GM23338 (cell line): ENCODE measurements around the gene FHL2.

Source experiments
- CREB1 ChIP-seq: fragments of 250-450 bp; sonication (Bioruptor Pico); IDR thresholded peaks from 2 replicates; pipeline ENCODE4 v1.5.0; 2020; ENCODE audit warnings: low read depth, mild to moderate bottlenecking, moderate library complexity
- EZH2 ChIP-seq: fragments of 200-600 bp; sonication (generic); IDR thresholded peaks from one replicate; pipeline ENCODE4 v1.8.0; 2017; ENCODE audit warnings: antibody characterized with exemption, mild to moderate bottlenecking, low read depth; ENCODE audit not compliant: unreplicated experiment
- EZH2phosphoT487 ChIP-seq: fragments of 200-600 bp; sonication (generic); IDR thresholded peaks from one replicate; pipeline ENCODE4 v1.8.1; 2018; ENCODE audit warnings: antibody characterized with exemption; ENCODE audit not compliant: unreplicated experiment
- JUNB ChIP-seq: IDR thresholded peaks from one replicate; pipeline ENCODE4 v1.6.1; 2016; ENCODE audit warnings: antibody characterized with exemption; ENCODE audit not compliant: unreplicated experiment
- NANOG ChIP-seq: IDR thresholded peaks from 2 replicates; pipeline ENCODE4 v1.6.1; 2016; ENCODE audit warnings: antibody characterized with exemption, borderline replicate concordance
- POLR2AphosphoS5 ChIP-seq: IDR thresholded peaks from 2 replicates; pipeline ENCODE4 v1.6.1; 2016; ENCODE audit warnings: antibody characterized with exemption, low read depth
- STAT1 ChIP-seq: IDR thresholded peaks from one replicate; pipeline ENCODE4 v1.6.1; 2016; ENCODE audit warnings: antibody characterized with exemption; ENCODE audit not compliant: unreplicated experiment
- ZNF114 ChIP-seq: fragments of 250-450 bp; sonication (Bioruptor Pico); IDR thresholded peaks from 2 replicates; pipeline ENCODE4 v1.5.0; 2020; ENCODE audit warnings: mild to moderate bottlenecking, moderate library complexity
- ZNF331 ChIP-seq: fragments of 250-450 bp; sonication (Bioruptor Pico); IDR thresholded peaks from 2 replicates; pipeline ENCODE4 v1.5.0; 2020; ENCODE audit warnings: low read depth, mild to moderate bottlenecking, moderate library complexity
- TF ChIP-seq, protein P1 (sequence below), 2 experiments: fragments of 200-600 bp in 1 of 2; sonication (generic) in 1 of 2; conservative IDR thresholded peaks; 2 replicates each; pipeline versions ENCODE4 v1.5.1 to v1.6.1; 2016 to 2017; ENCODE audit warnings: antibody characterized with exemption in 2 of 2, low read depth in 2 of 2, mild to moderate bottlenecking in 2 of 2, moderate library complexity in 1 of 2
- TF ChIP-seq, protein P2 (sequence below): IDR thresholded peaks from 2 replicates; pipeline ENCODE4 v1.6.1; 2016; ENCODE audit warnings: antibody characterized with exemption
- TF ChIP-seq, protein P3 (sequence below): IDR thresholded peaks from one replicate; pipeline ENCODE4 v1.6.1; 2018; ENCODE audit warnings: antibody characterized with exemption; ENCODE audit not compliant: unreplicated experiment
- TF ChIP-seq, protein P4 (sequence below): fragments of 250-450 bp; sonication (Bioruptor Pico); IDR thresholded peaks from 2 replicates; pipeline ENCODE4 v1.5.0; 2020; ENCODE audit warnings: mild to moderate bottlenecking, moderate library complexity

DNA sequence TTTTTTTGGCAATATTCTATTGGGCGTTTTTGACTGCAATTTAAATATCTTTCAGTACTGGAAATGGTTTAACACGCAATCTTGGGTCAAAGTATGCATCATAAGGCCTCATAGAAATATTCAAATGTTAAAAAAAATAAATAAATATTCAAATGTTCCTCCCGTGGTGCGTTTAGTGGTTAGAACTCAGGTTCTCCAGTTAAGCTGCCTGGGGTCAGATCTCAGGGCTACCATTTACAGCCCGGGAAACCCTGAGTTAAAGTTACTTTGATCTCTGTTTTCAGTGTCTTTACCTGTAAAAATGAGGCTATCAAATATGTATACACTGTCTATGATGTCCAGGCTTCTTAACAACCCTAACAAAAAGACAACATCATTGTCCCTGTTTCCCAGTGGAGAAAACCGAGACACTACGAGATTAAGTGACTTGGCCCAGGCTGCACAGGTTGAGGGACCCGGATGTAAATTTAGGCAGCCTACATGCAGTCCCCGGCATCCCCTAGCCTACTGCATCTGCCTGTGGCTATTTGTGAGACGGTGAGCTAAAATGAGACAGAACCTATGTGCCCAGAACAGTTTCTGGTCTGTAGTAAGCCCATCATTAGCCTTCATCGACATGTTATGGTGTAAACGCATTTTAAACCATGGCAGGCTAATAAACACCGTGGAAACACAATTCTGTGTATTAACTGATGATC, 1.7 kb downstream of the FHL2 start:
- TF ChIP-seq, protein P1, sequence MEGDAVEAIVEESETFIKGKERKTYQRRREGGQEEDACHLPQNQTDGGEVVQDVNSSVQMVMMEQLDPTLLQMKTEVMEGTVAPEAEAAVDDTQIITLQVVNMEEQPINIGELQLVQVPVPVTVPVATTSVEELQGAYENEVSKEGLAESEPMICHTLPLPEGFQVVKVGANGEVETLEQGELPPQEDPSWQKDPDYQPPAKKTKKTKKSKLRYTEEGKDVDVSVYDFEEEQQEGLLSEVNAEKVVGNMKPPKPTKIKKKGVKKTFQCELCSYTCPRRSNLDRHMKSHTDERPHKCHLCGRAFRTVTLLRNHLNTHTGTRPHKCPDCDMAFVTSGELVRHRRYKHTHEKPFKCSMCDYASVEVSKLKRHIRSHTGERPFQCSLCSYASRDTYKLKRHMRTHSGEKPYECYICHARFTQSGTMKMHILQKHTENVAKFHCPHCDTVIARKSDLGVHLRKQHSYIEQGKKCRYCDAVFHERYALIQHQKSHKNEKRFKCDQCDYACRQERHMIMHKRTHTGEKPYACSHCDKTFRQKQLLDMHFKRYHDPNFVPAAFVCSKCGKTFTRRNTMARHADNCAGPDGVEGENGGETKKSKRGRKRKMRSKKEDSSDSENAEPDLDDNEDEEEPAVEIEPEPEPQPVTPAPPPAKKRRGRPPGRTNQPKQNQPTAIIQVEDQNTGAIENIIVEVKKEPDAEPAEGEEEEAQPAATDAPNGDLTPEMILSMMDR (conservative IDR thresholded peaks at IDR 0.05; ENCODE audit: low read depth in 2 of 2), result no peak
- TF ChIP-seq EZH2, result no peak
- TF ChIP-seq JUNB, result no peak
- TF ChIP-seq ZNF114, result no peak
- TF ChIP-seq EZH2phosphoT487, result no peak
- no peak for TF ChIP-seq POLR2AphosphoS5
- TF ChIP-seq, protein P2, sequence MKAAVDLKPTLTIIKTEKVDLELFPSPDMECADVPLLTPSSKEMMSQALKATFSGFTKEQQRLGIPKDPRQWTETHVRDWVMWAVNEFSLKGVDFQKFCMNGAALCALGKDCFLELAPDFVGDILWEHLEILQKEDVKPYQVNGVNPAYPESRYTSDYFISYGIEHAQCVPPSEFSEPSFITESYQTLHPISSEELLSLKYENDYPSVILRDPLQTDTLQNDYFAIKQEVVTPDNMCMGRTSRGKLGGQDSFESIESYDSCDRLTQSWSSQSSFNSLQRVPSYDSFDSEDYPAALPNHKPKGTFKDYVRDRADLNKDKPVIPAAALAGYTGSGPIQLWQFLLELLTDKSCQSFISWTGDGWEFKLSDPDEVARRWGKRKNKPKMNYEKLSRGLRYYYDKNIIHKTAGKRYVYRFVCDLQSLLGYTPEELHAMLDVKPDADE, result no peak
- TF ChIP-seq, protein P3, sequence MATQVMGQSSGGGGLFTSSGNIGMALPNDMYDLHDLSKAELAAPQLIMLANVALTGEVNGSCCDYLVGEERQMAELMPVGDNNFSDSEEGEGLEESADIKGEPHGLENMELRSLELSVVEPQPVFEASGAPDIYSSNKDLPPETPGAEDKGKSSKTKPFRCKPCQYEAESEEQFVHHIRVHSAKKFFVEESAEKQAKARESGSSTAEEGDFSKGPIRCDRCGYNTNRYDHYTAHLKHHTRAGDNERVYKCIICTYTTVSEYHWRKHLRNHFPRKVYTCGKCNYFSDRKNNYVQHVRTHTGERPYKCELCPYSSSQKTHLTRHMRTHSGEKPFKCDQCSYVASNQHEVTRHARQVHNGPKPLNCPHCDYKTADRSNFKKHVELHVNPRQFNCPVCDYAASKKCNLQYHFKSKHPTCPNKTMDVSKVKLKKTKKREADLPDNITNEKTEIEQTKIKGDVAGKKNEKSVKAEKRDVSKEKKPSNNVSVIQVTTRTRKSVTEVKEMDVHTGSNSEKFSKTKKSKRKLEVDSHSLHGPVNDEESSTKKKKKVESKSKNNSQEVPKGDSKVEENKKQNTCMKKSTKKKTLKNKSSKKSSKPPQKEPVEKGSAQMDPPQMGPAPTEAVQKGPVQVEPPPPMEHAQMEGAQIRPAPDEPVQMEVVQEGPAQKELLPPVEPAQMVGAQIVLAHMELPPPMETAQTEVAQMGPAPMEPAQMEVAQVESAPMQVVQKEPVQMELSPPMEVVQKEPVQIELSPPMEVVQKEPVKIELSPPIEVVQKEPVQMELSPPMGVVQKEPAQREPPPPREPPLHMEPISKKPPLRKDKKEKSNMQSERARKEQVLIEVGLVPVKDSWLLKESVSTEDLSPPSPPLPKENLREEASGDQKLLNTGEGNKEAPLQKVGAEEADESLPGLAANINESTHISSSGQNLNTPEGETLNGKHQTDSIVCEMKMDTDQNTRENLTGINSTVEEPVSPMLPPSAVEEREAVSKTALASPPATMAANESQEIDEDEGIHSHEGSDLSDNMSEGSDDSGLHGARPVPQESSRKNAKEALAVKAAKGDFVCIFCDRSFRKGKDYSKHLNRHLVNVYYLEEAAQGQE, result no peak
- TF ChIP-seq CREB1, result no peak
- no peak for TF ChIP-seq NANOG
- no peak for TF ChIP-seq STAT1
- TF ChIP-seq ZNF331 (CRISPR knock-in tag), result no peak
- TF ChIP-seq, protein P4, sequence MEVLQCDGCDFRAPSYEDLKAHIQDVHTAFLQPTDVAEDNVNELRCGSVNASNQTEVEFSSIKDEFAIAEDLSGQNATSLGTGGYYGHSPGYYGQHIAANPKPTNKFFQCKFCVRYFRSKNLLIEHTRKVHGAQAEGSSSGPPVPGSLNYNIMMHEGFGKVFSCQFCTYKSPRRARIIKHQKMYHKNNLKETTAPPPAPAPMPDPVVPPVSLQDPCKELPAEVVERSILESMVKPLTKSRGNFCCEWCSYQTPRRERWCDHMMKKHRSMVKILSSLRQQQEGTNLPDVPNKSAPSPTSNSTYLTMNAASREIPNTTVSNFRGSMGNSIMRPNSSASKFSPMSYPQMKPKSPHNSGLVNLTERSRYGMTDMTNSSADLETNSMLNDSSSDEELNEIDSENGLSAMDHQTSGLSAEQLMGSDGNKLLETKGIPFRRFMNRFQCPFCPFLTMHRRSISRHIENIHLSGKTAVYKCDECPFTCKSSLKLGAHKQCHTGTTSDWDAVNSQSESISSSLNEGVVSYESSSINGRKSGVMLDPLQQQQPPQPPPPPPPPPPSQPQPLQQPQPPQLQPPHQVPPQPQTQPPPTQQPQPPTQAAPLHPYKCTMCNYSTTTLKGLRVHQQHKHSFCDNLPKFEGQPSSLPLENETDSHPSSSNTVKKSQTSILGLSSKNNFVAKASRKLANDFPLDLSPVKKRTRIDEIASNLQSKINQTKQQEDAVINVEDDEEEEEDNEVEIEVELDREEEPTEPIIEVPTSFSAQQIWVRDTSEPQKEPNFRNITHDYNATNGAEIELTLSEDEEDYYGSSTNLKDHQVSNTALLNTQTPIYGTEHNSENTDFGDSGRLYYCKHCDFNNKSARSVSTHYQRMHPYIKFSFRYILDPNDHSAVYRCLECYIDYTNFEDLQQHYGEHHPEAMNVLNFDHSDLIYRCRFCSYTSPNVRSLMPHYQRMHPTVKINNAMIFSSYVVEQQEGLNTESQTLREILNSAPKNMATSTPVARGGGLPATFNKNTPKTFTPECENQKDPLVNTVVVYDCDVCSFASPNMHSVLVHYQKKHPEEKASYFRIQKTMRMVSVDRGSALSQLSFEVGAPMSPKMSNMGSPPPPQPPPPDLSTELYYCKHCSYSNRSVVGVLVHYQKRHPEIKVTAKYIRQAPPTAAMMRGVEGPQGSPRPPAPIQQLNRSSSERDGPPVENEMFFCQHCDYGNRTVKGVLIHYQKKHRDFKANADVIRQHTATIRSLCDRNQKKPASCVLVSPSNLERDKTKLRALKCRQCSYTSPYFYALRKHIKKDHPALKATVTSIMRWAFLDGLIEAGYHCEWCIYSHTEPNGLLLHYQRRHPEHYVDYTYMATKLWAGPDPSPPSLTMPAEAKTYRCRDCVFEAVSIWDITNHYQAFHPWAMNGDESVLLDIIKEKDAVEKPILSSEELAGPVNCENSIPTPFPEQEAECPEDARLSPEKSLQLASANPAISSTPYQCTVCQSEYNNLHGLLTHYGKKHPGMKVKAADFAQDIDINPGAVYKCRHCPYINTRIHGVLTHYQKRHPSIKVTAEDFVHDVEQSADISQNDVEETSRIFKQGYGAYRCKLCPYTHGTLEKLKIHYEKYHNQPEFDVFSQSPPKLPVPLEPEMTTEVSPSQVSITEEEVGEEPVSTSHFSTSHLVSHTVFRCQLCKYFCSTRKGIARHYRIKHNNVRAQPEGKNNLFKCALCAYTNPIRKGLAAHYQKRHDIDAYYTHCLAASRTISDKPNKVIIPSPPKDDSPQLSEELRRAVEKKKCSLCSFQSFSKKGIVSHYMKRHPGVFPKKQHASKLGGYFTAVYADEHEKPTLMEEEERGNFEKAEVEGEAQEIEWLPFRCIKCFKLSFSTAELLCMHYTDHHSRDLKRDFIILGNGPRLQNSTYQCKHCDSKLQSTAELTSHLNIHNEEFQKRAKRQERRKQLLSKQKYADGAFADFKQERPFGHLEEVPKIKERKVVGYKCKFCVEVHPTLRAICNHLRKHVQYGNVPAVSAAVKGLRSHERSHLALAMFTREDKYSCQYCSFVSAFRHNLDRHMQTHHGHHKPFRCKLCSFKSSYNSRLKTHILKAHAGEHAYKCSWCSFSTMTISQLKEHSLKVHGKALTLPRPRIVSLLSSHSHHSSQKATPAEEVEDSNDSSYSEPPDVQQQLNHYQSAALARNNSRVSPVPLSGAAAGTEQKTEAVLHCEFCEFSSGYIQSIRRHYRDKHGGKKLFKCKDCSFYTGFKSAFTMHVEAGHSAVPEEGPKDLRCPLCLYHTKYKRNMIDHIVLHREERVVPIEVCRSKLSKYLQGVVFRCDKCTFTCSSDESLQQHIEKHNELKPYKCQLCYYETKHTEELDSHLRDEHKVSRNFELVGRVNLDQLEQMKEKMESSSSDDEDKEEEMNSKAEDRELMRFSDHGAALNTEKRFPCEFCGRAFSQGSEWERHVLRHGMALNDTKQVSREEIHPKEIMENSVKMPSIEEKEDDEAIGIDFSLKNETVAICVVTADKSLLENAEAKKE (CRISPR knock-in tag), result no peak
